Measurements from ENCODE around the gene CASP4. TPM values are rescaled to one million over a fixed set of nuclear protein-coding genes. Genes with fewer than 3 reads are reported as not detected.

Gene CASP4
- total RNA-seq, 1 donor from 2014 or later = 0.86 TPM

DNA sequence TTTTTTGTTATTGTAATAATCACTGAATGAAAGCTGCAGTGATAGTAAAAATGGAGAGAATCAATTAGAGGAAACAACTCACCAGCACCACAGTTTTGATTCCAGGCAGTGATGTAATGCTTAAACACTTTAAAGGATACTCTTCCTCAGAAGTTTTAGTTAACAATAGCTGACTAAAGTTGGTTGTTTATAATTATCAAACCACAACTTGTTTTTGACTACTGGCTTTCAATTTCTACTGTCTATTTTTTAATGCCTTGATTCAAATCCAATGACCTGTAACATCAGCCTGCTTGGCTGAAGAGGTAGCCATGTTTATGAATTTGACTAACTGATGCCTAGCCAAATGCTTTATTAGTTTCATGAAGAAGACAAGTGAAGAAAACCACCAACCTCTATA lies 51.9 kb downstream of the CASP4 start:
- Mint-ChIP-seq H3K27ac (ENCODE audit: unreplicated experiment) (no peak overlapping the region), H3K4me3 (ENCODE audit: unreplicated experiment) (no peak overlapping the region), H3K36me3 (ENCODE audit: low read depth, unreplicated experiment) (no peaks in the 10 kb centered on the region), H3K9me3 (ENCODE audit: unreplicated experiment) (no peaks in the 10 kb centered on the region), H3K27me3 (ENCODE audit: low read depth, unreplicated experiment) (no peaks in the 10 kb centered on the region), H3K4me1 (ENCODE audit: low read depth, unreplicated experiment) (peaks cover 3% of the 10 kb centered on the region)
- Histone ChIP-seq H3K79me2 (ENCODE audit: insufficient read depth, low read length) (no peaks in the 10 kb centered on the region), H3K4me2 (ENCODE audit: low read length) (no peak overlapping the region), H3K9ac (ENCODE audit: low read length) (no peak overlapping the region), H3K9me3 (ENCODE audit: insufficient read depth, low read depth, low read length) (no peaks in the 10 kb centered on the region), H3K27me3 (ENCODE audit: insufficient read depth, low read length) (no peaks in the 10 kb centered on the region), H3K27ac (ENCODE audit: low read depth, low read length) (no peak overlapping the region), H2AFZ (ENCODE audit: low read depth, low read length) (no peak overlapping the region), H3K4me1 (ENCODE audit: insufficient read depth, low read length) (no peaks in the 10 kb centered on the region), H3K4me3 (ENCODE audit: insufficient read depth, low read depth, low read length) (no peak overlapping the region), H4K20me1 (ENCODE audit: insufficient read depth, low read length) (no peaks in the 10 kb centered on the region), H3K36me3 (ENCODE audit: insufficient read depth, low read length) (no peaks in the 10 kb centered on the region)
- peak; percentile 12 for DNase-seq (ENCODE audit: low read depth)
- TF ChIP-seq, protein P1, sequence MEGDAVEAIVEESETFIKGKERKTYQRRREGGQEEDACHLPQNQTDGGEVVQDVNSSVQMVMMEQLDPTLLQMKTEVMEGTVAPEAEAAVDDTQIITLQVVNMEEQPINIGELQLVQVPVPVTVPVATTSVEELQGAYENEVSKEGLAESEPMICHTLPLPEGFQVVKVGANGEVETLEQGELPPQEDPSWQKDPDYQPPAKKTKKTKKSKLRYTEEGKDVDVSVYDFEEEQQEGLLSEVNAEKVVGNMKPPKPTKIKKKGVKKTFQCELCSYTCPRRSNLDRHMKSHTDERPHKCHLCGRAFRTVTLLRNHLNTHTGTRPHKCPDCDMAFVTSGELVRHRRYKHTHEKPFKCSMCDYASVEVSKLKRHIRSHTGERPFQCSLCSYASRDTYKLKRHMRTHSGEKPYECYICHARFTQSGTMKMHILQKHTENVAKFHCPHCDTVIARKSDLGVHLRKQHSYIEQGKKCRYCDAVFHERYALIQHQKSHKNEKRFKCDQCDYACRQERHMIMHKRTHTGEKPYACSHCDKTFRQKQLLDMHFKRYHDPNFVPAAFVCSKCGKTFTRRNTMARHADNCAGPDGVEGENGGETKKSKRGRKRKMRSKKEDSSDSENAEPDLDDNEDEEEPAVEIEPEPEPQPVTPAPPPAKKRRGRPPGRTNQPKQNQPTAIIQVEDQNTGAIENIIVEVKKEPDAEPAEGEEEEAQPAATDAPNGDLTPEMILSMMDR (IDR thresholded peaks at IDR 0.05; ENCODE audit: insufficient read depth, low read depth, low read length) = no peak
- TF ChIP-seq EZH2 (IDR thresholded peaks at IDR 0.05; ENCODE audit: insufficient read depth, low read length) = no peak
- no peak for FAIRE-seq

DNA sequence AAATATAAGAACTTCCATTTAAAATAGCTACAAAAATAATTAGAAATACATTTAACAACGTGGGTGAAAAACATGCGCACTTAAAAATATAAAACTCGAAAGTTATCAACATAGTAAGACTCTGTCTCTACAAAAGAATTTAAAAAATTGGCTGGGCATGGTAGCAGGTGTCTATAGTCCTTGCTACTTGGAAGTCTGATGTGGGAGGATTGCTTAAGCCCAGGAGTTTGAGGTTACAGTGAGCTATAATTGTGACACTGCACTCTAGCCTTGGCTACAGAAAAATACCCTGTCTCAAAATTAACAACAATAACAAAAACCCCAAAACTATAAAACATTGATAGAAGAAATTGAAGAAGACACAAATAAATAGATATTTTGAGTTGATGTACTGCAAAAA lies 56.3 kb downstream of the CASP4 start:
- FAIRE-seq = no peak
- no peaks in the 10 kb centered on the region for H3K9me3 Mint-ChIP-seq (ENCODE audit: unreplicated experiment)
- H3K79me2 ChIP-seq (ENCODE audit: insufficient read depth, low read length) = no peaks in the 10 kb centered on the region

DNA sequence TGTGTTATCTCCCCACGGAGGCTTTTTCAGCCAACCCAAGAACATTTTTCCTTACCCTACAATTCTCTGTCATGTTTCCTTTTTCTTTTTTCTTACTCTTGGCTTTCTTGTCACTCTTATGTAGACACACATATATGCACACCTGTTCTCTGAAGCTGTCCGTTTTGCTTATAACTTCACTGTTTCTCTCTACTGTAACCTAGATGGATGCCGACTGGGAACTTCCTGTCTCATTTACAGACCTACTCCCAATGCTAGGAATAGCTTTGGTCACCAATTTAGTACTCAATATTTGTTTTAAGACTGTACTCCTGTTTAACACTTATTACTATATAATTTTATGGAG lies 60.2 kb downstream of the CASP4 start:
- Mint-ChIP-seq H3K27ac (ENCODE audit: unreplicated experiment) (no peak overlapping the region), H3K4me3 (ENCODE audit: unreplicated experiment) (no peak overlapping the region)
- no peak for FAIRE-seq

More for the DNA sequence above, 56.3 kb downstream of the CASP4 start:
- no peak for TF ChIP-seq EZH2 (IDR thresholded peaks at IDR 0.05; ENCODE audit: insufficient read depth, low read length)
- TF ChIP-seq, protein P1 (IDR thresholded peaks at IDR 0.05; ENCODE audit: insufficient read depth, low read depth, low read length) = no peak
- Histone ChIP-seq H2AFZ (ENCODE audit: low read depth, low read length) (no peak overlapping the region), H3K27ac (ENCODE audit: low read depth, low read length) (no peak overlapping the region), H3K4me3 (ENCODE audit: insufficient read depth, low read depth, low read length) (no peak overlapping the region), H3K9ac (ENCODE audit: low read length) (no peak overlapping the region), H3K27me3 (ENCODE audit: insufficient read depth, low read length) (no peaks in the 10 kb centered on the region), H4K20me1 (ENCODE audit: insufficient read depth, low read length) (no peaks in the 10 kb centered on the region), H3K9me3 (ENCODE audit: insufficient read depth, low read depth, low read length) (no peaks in the 10 kb centered on the region), H3K4me1 (ENCODE audit: insufficient read depth, low read length) (no peaks in the 10 kb centered on the region), H3K36me3 (ENCODE audit: insufficient read depth, low read length) (no peaks in the 10 kb centered on the region), H3K4me2 (ENCODE audit: low read length) (no peak overlapping the region)
- Mint-ChIP-seq H3K36me3 (ENCODE audit: low read depth, unreplicated experiment) (no peaks in the 10 kb centered on the region), H3K27ac (ENCODE audit: unreplicated experiment) (no peak overlapping the region), H3K27me3 (ENCODE audit: low read depth, unreplicated experiment) (no peaks in the 10 kb centered on the region), H3K4me3 (ENCODE audit: unreplicated experiment) (no peak overlapping the region), H3K4me1 (ENCODE audit: low read depth, unreplicated experiment) (peaks cover 3% of the 10 kb centered on the region)
- no peak for DNase-seq (ENCODE audit: low read depth)

More for the DNA sequence above, 60.2 kb downstream of the CASP4 start:
- no peak for DNase-seq (ENCODE audit: low read depth)
- Histone ChIP-seq H3K27ac (ENCODE audit: low read depth, low read length) (no peak overlapping the region), H3K36me3 (ENCODE audit: insufficient read depth, low read length) (no peaks in the 10 kb centered on the region), H2AFZ (ENCODE audit: low read depth, low read length) (no peak overlapping the region), H3K4me1 (ENCODE audit: insufficient read depth, low read length) (no peaks in the 10 kb centered on the region), H3K9ac (ENCODE audit: low read length) (no peak overlapping the region), H3K4me3 (ENCODE audit: insufficient read depth, low read depth, low read length) (no peak overlapping the region), H3K4me2 (ENCODE audit: low read length) (peak overlapping the region; percentile 20), H3K79me2 (ENCODE audit: insufficient read depth, low read length) (no peaks in the 10 kb centered on the region), H3K27me3 (ENCODE audit: insufficient read depth, low read length) (no peaks in the 10 kb centered on the region), H4K20me1 (ENCODE audit: insufficient read depth, low read length) (no peaks in the 10 kb centered on the region), H3K9me3 (ENCODE audit: insufficient read depth, low read depth, low read length) (no peaks in the 10 kb centered on the region)
- H3K4me1 Mint-ChIP-seq (ENCODE audit: low read depth, unreplicated experiment) = no peaks in the 10 kb centered on the region
- no peaks in the 10 kb centered on the region for H3K36me3 Mint-ChIP-seq (ENCODE audit: low read depth, unreplicated experiment)
- H3K27me3 Mint-ChIP-seq (ENCODE audit: low read depth, unreplicated experiment) = no peaks in the 10 kb centered on the region
- no peaks in the 10 kb centered on the region for H3K9me3 Mint-ChIP-seq (ENCODE audit: unreplicated experiment)
- TF ChIP-seq EZH2 (IDR thresholded peaks at IDR 0.05; ENCODE audit: insufficient read depth, low read length) = no peak
- TF ChIP-seq, protein P1 (IDR thresholded peaks at IDR 0.05; ENCODE audit: insufficient read depth, low read depth, low read length) = no peak

Measured in astrocyte (in vitro differentiated cells and primary cell).